ENCODE data around the gene GRAMD4. TPM values are rescaled to one million over a fixed set of nuclear protein-coding genes. Genes with fewer than 3 reads are reported as not detected.
"Not testable (repeated sequence)": the region's sequence is repeated elsewhere in the genome, so short reads cannot be mapped to it uniquely, and the experiment has no call there.

Gene GRAMD4
- total RNA-seq, 1 donor from 2014 or later: 26.1 TPM

- Histone ChIP-seq H3K9ac (ENCODE audit: low read depth in 1 of 3, low read length in 3 of 3) (peak overlapping the region; percentile 43 to 73 (median 50)), H3K27ac (ENCODE audit: low read depth, low read length) (peak overlapping the region; percentile 70), H3K36me3 (ENCODE audit: control insufficient read depth in 3 of 3, insufficient read depth in 3 of 3, low read length in 3 of 3) (no peaks in the 10 kb centered on the region), H3K9me3 (ENCODE audit: control insufficient read depth in 3 of 3, low read length in 3 of 3) (no peaks in the 10 kb centered on the region), H3K4me1 (ENCODE audit: control insufficient read depth in 3 of 3, insufficient read depth in 3 of 3, low read length in 3 of 3) (peaks cover 30 to 50% (median 50%) of the 10 kb centered on the region in 3 donors), H3K4me3 (ENCODE audit: low read length in 3 of 3) (peak overlapping the region in 2 of 3 donors; percentile 46 to 49), H3K27me3 (ENCODE audit: control insufficient read depth in 3 of 3, insufficient read depth in 3 of 3, low read length in 3 of 3) (no peaks in the 10 kb centered on the region)
These were observed 16.2 kb downstream of the GRAMD4 start for GRCh38 chr22:46636221-46637002.

DNA sequence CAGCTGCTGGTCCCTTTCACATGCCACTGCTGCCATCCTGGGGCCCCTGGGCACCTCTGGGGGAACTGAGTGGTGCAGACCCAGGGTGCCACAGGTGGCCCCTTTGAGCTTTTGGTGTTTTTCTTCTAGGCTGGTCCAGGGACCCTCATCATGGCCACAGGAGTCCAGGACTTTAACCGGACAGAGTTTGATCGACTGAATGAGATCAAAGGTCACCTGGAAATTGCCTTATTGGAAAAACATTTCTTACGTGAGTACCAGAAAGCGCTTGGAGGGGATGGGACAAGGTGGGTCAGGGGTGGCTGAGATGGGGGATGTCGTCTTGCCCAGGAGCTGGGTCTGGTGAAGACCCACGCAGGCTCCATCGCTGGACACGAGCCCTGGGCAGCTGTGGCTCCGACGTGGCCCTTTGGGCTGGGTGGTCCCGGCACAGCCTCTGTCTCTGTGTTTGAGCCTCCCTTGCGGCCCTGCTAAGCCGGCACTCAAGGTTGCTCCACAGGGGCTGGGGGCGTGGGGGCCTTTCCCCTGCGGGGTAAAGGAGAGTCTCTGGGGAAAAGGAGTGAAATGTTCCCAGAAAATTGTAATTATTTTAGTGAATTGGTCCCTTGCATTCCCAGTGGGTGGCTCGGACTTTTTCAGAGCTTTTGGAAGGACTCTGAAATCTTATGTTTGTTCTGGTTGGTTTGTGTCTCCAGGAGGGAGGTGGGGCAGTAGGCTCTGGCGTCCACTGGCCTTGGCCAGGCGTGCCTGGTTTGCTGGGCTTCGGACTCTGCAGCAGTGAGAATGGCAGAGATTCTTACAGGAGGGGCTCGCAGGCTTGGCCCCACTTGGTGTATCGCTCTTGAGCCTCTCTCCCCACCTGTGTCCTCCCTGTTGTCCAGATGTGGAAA lies 17.8 kb downstream of the GRAMD4 start:
- peaks cover 39 to 58% (median 54%) of the 10 kb centered on the region in 3 donors for H3K4me1 ChIP-seq (ENCODE audit: control insufficient read depth in 3 of 3, insufficient read depth in 3 of 3, low read length in 3 of 3)
- H3K27me3 ChIP-seq (ENCODE audit: control insufficient read depth in 3 of 3, insufficient read depth in 3 of 3, low read length in 3 of 3): no peaks in the 10 kb centered on the region
- H3K27ac ChIP-seq (ENCODE audit: low read depth, low read length): peak overlapping the region; percentile 7
- H3K9me3 ChIP-seq (ENCODE audit: control insufficient read depth in 3 of 3, low read length in 3 of 3): no peaks in the 10 kb centered on the region
- H3K36me3 ChIP-seq (ENCODE audit: control insufficient read depth in 3 of 3, insufficient read depth in 3 of 3, low read length in 3 of 3): no peaks in the 10 kb centered on the region
- H3K9ac ChIP-seq (ENCODE audit: low read depth in 1 of 3, low read length in 3 of 3): no peak overlapping the region
- no peak overlapping the region for H3K4me3 ChIP-seq (ENCODE audit: low read length in 3 of 3)

- H3K9ac ChIP-seq (ENCODE audit: low read depth in 1 of 3, low read length in 3 of 3): peak overlapping the region in 1 of 3 donors; percentile 66
- peak overlapping the region in 2 of 3 donors; percentile 1 to 49 for H3K4me3 ChIP-seq (ENCODE audit: low read length in 3 of 3)
- peak overlapping the region; percentile 7 for H3K27ac ChIP-seq (ENCODE audit: low read depth, low read length)
- H3K27me3 ChIP-seq (ENCODE audit: control insufficient read depth in 3 of 3, insufficient read depth in 3 of 3, low read length in 3 of 3): no peaks in the 10 kb centered on the region
- peaks cover 39 to 58% (median 54%) of the 10 kb centered on the region in 3 donors for H3K4me1 ChIP-seq (ENCODE audit: control insufficient read depth in 3 of 3, insufficient read depth in 3 of 3, low read length in 3 of 3)
- H3K9me3 ChIP-seq (ENCODE audit: control insufficient read depth in 3 of 3, low read length in 3 of 3): no peaks in the 10 kb centered on the region
- no peaks in the 10 kb centered on the region for H3K36me3 ChIP-seq (ENCODE audit: control insufficient read depth in 3 of 3, insufficient read depth in 3 of 3, low read length in 3 of 3)
These were observed 18.6 kb downstream of the GRAMD4 start for GRCh38 chr22:46638601-46639431.

- Histone ChIP-seq H3K4me3 (ENCODE audit: low read length in 3 of 3) (no peak overlapping the region), H3K27me3 (ENCODE audit: control insufficient read depth in 3 of 3, insufficient read depth in 3 of 3, low read length in 3 of 3) (no peaks in the 10 kb centered on the region), H3K4me1 (ENCODE audit: control insufficient read depth in 3 of 3, insufficient read depth in 3 of 3, low read length in 3 of 3) (peaks cover 39 to 58% (median 52%) of the 10 kb centered on the region in 3 donors), H3K27ac (ENCODE audit: low read depth, low read length) (no peak overlapping the region), H3K9ac (ENCODE audit: low read depth in 1 of 3, low read length in 3 of 3) (peak overlapping the region in 1 of 3 donors; percentile 66), H3K36me3 (ENCODE audit: control insufficient read depth in 3 of 3, insufficient read depth in 3 of 3, low read length in 3 of 3) (no peaks in the 10 kb centered on the region), H3K9me3 (ENCODE audit: control insufficient read depth in 3 of 3, low read length in 3 of 3) (no peaks in the 10 kb centered on the region)
These were observed 19.7 kb downstream of the GRAMD4 start for GRCh38 chr22:46639843-46640242.

DNA sequence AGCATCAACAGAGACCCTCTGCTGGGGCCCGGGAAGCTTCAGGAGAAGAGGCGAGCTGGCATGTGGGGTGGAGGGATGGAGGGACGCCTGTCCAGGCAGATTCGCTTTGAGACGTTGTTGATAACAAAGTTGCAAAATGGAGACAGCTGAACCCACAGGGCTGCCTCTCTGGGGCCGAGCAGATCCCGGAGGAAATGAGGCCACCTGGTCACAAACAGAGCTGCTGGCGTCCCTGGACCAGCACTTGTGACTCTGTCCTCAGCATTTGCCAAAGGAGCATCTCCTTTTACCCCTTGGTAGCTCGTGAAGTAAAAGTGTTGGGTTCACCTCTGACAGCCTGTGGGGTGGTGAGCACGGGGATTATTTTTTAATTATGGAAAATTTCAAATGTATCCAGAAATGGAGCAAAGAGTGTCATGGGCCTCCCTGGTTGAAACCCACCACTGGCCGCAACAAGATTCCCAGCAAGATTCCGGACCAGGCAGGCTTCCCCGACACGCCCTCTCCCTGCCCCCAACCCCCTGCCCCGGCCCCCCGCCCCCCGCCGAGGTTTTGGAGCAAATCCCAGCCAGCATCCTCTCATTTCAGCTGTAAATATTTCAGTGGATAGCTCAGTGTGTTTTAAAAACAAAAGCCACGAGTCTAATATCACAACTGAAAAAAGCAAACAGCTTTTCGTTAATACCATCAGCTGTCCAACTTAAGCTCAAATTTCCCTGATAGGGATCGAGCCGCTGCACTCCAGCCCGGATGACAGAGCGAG lies 20.3 kb downstream of the GRAMD4 start:
- Histone ChIP-seq H3K27me3 (ENCODE audit: control insufficient read depth in 3 of 3, insufficient read depth in 3 of 3, low read length in 3 of 3) (no peaks in the 10 kb centered on the region), H3K9me3 (ENCODE audit: control insufficient read depth in 3 of 3, low read length in 3 of 3) (no peaks in the 10 kb centered on the region), H3K4me3 (ENCODE audit: low read length in 3 of 3) (no peak overlapping the region), H3K27ac (ENCODE audit: low read depth, low read length) (no peak overlapping the region), H3K4me1 (ENCODE audit: control insufficient read depth in 3 of 3, insufficient read depth in 3 of 3, low read length in 3 of 3) (peaks cover 39 to 58% (median 52%) of the 10 kb centered on the region in 3 donors), H3K36me3 (ENCODE audit: control insufficient read depth in 3 of 3, insufficient read depth in 3 of 3, low read length in 3 of 3) (no peaks in the 10 kb centered on the region), H3K9ac (ENCODE audit: low read depth in 1 of 3, low read length in 3 of 3) (peak overlapping the region in 1 of 3 donors; percentile 66)

DNA sequence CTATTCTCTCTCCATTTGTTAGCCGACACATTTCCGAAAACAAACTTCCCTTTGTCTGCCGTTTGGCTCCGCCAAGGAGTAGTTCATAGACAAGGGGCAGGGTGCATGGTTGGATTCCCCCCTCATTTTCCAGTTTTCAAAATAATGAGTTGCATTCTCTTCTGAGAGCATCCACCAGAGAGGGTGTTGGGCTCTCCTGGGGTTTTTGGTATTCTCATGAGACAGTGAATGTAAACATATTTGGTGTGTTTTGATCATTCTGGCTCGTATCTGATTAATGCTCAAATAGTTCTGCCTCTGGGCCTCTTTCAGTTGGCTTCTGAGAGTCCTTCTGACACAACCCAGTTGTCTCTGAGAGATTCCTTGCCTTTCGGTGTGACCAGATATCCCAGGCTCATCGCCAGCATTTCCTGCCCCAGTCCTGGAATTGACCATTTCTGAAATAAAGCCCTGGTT lies 21.7 kb downstream of the GRAMD4 start:
- no peak overlapping the region for H3K9ac ChIP-seq (ENCODE audit: low read depth in 1 of 3, low read length in 3 of 3)
- peaks cover 27 to 55% (median 39%) of the 10 kb centered on the region in 3 donors for H3K4me1 ChIP-seq (ENCODE audit: control insufficient read depth in 3 of 3, insufficient read depth in 3 of 3, low read length in 3 of 3)
- no peak overlapping the region for H3K4me3 ChIP-seq (ENCODE audit: low read length in 3 of 3)
- no peaks in the 10 kb centered on the region for H3K36me3 ChIP-seq (ENCODE audit: control insufficient read depth in 3 of 3, insufficient read depth in 3 of 3, low read length in 3 of 3)
- H3K27ac ChIP-seq (ENCODE audit: low read depth, low read length): peak overlapping the region; percentile 20
- no peaks in the 10 kb centered on the region for H3K27me3 ChIP-seq (ENCODE audit: control insufficient read depth in 3 of 3, insufficient read depth in 3 of 3, low read length in 3 of 3)
- no peaks in the 10 kb centered on the region for H3K9me3 ChIP-seq (ENCODE audit: control insufficient read depth in 3 of 3, low read length in 3 of 3)

DNA sequence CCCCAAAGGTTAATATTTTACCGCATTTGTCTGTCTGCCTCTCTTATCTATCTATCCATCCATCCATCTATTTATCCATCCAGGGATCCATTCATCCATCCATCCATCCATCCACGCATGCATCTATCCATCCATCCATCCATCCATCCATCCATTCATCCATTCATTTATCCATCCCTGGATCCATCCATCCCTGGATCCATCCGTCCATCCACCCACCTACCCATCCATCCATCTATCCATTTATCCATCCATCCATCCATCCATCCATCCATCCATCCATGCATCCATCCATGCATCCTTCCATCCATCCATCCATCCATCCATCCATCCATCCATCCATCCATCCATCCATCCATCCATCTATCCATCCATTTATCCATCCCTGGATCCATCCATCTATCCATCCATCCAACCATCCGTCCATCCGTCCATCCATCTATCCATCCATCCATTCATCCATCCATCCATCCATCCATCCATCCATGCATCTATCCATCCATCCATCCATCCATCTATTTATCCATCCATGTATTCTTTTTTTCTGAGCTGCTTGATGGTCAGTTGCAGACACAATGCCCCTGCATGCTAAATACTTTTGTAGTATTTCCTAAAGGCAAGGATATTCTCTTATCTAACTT lies 22.8 kb downstream of the GRAMD4 start:
- peaks cover 28 to 56% (median 40%) of the 10 kb centered on the region in 3 donors for H3K4me1 ChIP-seq (ENCODE audit: control insufficient read depth in 3 of 3, insufficient read depth in 3 of 3, low read length in 3 of 3)
- H3K9me3 ChIP-seq (ENCODE audit: control insufficient read depth in 3 of 3, low read length in 3 of 3); H3K4me3 ChIP-seq (ENCODE audit: low read length in 3 of 3); H3K27ac ChIP-seq (ENCODE audit: low read depth, low read length); H3K27me3 ChIP-seq (ENCODE audit: control insufficient read depth in 3 of 3, insufficient read depth in 3 of 3, low read length in 3 of 3); H3K36me3 ChIP-seq (ENCODE audit: control insufficient read depth in 3 of 3, insufficient read depth in 3 of 3, low read length in 3 of 3); H3K9ac ChIP-seq (ENCODE audit: low read depth in 1 of 3, low read length in 3 of 3): not testable (repeated sequence)

GRCh38 chr22:46646531-46647215 lies 26.5 kb downstream of the GRAMD4 start:
- Histone ChIP-seq H3K9ac (ENCODE audit: low read depth in 1 of 3, low read length in 3 of 3) (no peak overlapping the region), H3K9me3 (ENCODE audit: control insufficient read depth in 3 of 3, low read length in 3 of 3) (no peaks in the 10 kb centered on the region), H3K4me1 (ENCODE audit: control insufficient read depth in 3 of 3, insufficient read depth in 3 of 3, low read length in 3 of 3) (peaks cover 37 to 62% (median 43%) of the 10 kb centered on the region in 3 donors), H3K27me3 (ENCODE audit: control insufficient read depth in 3 of 3, insufficient read depth in 3 of 3, low read length in 3 of 3) (no peaks in the 10 kb centered on the region), H3K36me3 (ENCODE audit: control insufficient read depth in 3 of 3, insufficient read depth in 3 of 3, low read length in 3 of 3) (no peaks in the 10 kb centered on the region), H3K4me3 (ENCODE audit: low read length in 3 of 3) (no peak overlapping the region), H3K27ac (ENCODE audit: low read depth, low read length) (no peak overlapping the region)

All from skeletal muscle tissue (tissue), 4 donors.